ENCODE data around the gene CEP95. TPM values are rescaled to one million over a fixed set of nuclear protein-coding genes. Genes with fewer than 3 reads are reported as not detected.
"Not testable (repeated sequence)": the region's sequence is repeated elsewhere in the genome, so short reads cannot be mapped to it uniquely, and the experiment has no call there.

CEP95 gene, protein sequence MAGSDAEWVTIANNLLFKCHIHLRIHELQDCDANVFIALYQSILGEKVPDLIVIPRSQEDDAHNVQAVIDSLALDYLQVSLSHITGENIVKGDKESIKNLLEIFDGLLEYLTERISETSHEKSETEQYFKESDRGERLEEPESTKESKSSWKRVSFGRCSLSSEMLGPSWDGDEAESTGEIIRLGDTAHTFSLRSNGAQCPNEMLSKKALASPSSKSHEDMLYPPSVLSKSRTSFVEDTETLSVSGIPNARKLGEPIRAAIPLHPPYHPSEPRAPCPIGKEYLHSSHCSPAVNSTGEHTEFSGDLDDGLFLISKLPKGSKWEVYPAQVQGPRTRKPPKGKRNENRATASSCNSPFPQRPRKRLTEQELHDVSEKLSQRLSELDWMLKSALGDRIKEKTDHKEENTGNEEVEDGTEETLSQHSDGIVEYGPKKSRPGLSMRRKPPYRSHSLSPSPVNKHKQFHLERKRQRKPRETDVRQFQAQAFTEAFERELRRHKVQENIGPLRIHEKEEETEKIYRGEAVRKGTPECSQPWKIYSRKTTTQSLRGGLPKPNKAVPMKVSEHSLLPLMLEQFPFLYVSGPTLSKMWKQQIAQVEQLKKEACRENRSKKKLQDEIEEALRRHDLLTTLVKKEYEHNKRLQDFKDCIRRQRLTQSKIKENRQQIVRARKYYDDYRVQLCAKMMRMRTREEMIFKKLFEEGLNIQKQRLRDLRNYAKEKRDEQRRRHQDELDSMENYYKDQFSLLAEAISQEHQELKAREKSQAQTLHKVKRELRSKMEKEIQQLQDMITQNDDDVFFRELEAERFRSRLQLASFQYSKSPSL
- 13.6 and 15.7 TPM in 2 replicates for total RNA-seq

DNA sequence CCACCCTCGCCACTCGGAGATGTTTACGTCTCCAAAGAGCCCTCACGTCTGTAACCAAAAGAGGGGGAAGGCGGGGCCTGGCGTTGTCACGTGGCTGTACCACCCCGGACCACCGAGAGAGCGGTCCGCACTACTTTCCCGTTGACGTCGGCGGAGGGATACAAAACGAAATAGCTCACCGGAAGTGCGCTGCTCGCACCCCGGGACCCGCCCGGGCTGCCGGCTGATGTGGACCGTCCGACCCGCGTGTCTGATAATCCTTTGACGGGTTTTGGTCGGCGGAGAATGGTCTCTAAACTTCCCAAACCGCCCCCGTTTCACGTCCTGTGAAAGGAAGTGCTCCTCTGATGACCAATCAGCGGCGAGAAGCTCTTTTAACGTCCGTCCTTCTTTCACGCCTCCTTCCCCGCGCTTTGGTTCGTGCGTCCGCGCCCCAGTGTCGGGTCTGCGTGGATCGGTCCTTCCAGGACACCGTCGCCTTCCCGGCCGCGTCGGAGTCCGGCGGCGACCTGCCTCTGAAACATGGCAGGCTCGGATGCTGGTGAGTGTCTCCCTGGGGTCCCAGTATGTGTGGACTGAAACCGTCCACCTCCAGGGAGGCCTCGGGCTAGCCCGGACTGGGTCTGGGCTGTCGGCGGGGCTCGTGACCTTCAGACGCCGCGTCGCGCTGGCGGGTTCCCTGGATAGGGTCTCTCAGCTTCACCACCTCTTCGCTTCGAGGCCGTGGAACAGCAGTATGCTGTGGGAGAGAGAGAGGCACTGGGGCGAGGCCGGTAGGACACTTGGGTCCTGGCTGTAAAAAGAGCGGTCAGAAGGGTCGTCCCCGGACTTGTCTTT is at the start of gene CEP95:
Gene CEP95, plus strand, starts transcription at position 402 of the 837 bp plus-strand sequence. Its CDS starts 121 bp downstream, at position 523.
- peak; percentile 95 for DNase-seq (ENCODE audit: low read depth, low spot score)

DNA sequence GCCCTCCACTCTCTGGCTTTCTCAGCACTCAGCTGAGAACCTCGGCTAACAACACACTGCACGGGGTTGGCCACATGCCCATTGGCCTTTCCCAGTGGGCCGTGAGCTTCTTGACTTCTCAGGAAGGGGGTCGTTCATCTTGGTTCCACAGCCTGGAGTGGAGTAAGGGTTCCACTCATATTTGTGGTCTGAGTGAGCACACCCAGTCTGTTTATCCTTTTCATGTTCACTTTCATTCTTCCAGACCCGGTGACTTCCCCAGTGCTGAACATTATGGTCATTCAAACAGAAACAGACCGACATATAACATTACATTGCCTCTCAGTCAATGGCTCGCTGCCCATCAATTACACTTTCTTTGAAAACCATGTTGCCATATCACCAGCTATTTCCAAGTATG is 49.6 kb upstream of the CEP95 start:
- DNase-seq (ENCODE audit: low read depth, low spot score), result no peak

DNA sequence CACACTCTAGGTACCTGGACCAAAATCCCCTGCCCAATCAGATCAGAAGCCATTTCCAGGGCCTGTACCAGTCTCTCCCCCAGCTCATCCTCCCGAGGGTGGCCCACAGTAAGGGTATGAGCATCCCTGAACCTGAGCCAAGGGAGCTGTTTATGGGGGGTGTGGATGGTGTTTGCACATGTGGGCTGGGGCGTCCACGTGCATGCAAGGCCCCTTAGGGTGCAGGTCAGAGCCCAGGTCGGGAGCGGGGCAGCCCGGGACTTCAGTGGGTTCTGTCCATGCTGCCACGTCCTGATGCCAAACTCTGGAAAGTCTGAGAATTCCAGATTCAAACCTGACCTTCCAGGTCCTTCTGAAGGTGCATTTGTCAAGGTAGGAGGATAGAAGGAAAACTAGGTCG is 48.0 kb upstream of the CEP95 start:
- DNase-seq (ENCODE audit: low read depth, low spot score), result no peak

DNA sequence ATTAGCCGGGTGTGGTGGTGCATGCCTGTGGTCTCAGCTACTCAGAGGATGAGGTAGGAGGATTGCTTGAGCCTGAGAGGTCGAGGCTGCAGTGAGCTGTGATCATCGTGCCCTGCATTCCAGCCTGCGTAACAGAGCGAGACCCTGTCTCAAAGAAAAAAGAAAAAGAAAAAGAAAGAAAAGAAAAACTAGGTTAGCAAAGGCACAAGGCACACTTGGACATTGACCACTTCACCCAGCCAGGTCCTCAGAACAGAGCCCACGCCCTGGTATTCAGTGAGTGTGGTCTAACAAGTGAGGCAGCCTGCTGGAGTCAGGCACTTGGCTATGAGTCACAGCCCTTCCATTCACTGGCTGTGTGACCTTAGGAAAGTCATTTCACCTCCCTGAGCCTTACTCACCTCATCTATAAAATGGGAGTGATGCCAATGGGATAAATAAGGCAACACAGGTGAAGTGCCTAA is 47.5 kb upstream of the CEP95 start:
- no peak for DNase-seq (ENCODE audit: low read depth, low spot score)

DNA sequence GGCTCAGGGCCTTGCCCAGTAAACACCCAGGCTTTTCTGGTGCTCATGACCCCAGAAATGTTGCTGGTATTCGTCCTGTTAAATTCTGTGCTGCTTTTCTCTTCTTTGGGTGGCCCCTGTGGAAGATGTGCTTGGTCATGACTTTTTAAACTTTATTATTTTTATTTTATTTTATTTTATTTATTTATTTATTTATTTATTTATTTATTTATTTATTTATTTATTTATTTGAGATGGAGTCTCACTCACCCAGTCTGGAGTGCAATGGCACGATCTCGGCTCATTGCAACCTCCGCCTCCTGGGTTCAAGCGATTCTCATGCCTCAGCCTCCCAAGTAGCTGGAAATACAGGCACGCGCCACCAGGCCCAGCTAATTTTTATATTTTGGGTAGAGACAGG is 47.0 kb upstream of the CEP95 start:
- DNase-seq (ENCODE audit: low read depth, low spot score), result not testable (repeated sequence)

DNA sequence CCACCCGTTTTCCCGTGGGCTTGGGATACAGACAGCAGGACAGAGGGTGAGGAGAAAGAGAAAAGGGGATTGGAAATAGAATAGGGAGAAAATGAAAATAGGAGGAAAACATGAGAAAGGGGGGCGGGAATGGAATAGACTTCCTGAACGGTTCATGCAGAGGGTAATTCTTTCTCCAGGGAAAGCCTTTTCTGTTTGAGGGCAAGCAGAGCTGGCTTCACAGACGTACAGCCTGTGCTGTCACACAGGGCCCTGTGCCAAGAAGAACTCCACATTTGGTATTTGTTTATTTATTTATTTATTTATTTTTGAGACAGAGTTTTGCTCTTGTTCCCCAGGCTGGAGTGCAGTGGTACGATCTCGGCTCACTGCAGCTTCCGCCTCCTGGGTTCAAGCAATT is 45.8 kb upstream of the CEP95 start:
- no peak for DNase-seq (ENCODE audit: low read depth, low spot score)

DNA sequence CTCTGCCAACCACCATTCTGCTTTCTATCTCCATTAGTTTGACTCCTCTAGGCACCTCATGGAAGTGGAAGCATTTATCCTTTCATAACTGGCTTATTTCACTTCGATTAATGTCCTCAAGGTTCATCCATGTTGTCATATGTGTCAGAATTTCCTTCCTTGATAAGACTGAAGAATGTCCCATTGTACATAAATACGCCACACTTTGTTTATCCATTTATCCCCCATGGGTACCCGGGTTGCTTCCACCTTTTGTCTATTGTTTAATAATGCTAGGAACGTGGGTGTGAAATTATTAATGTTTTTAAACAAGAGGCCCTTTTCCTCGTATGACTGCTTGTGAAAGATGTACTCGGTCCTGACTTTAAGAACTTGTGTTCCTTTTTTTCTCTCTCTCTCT is 45.0 kb upstream of the CEP95 start:
- DNase-seq (ENCODE audit: low read depth, low spot score), result peak; percentile 40

DNA sequence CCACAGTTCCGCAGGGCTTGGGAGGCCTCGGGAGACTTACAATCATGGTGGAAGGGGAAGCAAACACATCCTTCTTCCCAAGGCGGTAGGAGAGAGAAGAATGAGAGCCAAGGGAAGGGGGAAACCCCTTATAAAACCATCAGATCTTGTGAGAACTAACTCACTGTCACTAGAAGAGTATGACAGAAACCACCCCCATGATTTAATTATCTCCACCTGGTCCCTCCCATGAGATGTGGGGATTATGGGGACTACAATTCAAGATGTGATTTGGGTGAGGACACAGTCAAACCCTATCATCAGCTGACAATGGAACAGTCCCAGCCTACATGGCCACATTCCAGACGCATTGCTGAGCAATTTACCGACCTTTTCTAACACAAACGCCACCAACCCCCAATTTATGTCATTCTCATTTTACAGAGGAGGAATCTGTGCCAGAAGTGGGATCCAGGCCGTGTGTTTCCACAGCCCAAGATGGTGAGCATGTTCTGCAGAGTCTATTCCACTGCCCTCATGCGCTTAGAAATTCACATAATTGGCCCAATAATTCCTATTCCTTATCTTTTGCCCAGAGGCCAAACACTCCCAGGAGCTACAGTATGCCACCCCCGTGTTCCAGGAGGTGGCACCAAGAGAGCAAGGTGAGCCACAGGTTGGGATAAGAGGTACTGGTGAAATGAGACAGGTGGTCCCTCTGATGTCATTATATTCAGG is 40.6 kb upstream of the CEP95 start:
- no peak for DNase-seq (ENCODE audit: low read depth, low spot score)

DNA sequence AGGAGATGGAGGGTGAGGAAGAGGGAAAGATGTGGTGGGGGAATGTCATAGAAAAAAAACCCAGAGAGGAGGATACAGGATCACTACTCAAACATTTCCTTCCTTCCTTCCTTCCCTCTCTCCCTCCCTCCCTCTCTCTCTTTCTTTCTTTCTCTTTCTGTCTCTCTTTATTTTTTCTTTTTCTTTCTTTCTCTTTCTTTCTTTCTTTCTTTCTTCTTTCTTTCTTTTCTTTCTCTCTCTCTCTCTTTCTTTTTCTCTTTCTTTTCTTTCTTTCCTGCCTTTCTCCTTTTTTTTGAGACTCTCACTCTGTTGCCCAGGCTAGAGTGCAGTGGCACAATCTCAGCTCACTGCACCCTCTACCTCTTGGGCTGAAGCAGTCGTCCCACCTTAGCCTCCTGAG is 39.9 kb upstream of the CEP95 start:
- not testable (repeated sequence) for DNase-seq (ENCODE audit: low read depth, low spot score)

DNA sequence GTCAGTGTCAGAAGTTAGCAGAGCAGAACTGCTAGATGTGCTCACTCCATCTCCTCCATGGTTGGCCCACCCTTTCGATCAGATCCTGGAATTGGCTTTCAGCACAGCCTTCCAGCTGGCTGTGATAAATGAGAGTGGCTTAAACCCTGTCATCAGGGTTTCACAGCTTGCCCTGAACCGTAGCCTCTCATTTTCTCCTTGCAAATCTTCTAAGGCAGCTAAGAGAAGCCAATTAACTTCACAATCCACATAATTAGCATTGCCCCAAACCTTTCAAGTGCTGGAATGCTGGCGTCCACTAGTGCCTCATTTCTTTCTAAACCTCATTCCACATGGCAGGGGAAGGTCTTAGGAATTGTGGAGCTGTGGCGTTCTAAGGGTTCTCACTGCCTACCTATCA is 36.2 kb upstream of the CEP95 start:
- DNase-seq (ENCODE audit: low read depth, low spot score), result no peak

DNA sequence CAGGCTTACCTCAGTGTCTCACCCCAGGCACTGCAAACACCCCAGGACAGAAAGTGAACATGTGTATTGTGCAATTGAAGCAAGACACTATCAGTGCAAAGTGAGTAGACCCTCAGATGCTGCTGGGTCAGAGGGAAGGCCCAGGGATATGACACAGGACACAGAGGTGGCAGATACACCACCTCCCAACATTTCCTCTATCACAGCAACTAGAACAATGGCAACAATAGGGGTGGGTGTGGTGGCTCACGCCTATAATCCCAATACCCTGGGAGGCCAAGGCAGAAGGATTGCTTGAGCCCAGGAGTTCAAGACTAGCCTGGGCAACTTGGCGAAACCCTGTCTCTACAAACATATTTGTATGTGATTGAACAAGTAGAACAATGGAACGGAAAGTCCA is 35.3 kb upstream of the CEP95 start:
- no peak for DNase-seq (ENCODE audit: low read depth, low spot score)

DNA sequence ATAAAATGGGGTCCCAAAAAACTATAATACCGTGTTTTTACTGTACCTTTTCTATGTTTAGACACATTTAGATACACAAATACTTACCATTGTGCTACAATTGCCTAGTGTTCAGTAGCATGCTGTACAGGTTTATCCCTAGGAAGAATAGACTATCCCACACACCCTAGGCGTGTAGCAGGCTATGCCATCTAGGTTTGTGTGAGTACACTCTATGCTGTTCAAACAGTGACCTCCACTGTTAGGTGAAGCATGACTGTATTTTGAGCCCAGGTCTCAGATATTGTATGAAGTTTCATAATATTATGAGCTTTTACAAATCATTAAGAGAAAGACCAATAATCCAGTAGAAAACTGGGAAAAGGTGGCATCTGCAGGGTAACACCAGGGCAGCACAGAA is 34.2 kb upstream of the CEP95 start:
- no peak for DNase-seq (ENCODE audit: low read depth, low spot score)

DNA sequence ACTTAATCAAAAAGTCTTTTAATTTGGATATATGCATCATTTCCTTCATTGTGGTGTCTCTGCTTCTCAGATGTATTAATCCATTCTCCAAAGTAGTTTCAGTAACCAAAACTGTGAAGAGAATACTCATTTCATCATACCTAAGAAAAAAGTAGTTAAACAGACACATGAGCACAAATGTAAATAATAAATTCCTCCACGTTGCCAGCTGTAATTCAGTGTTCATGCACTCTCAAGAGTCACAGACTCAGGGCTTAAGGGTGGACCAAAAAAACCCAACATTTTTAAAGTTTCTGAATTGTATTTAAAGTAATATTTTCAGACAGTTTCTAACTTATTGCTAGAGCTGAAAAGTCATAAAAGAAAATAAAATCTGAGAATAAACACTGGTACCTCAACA is 28.9 kb upstream of the CEP95 start:
- DNase-seq (ENCODE audit: low read depth, low spot score), result no peak

DNA sequence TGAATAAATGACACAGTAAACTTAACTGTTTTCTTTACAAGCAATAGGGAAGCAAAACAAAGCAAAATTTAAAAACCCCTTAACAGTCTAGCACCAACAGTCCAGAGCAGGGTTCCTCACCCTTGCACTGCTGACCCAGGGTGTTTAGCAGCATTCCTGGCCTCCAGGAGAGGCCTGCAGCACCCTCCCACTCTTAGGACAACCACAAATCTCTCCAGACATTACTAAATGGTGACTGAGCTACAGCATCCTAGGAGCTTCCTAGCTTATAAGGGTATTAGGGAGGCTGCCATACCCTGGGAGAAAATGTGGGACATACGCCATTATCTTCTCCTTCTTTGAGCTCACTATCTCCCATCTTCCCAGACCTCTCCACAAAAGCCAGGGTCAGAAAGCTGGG is 25.8 kb upstream of the CEP95 start:
- DNase-seq (ENCODE audit: low read depth, low spot score), result no peak

DNA sequence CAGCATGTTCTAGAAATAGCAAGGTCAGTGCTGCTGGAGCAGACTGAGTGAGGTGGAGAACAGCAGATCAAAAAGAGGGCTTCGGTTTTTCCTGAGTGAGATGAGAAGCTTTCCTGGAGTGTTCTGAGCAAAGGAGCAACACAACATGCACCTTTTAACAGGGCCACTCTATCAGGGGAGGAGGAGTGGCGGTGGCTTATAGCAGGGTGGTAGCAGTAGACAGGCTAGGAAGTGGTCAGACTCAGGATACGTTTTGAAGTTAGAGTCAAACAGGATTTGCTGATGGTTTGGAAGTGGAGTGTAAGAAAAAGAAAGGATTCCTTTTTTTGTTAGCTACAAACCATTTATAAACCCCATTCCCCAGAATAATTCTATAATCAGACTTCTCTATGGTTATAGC is 22.4 kb upstream of the CEP95 start:
- DNase-seq (ENCODE audit: low read depth, low spot score), result no peak

DNA sequence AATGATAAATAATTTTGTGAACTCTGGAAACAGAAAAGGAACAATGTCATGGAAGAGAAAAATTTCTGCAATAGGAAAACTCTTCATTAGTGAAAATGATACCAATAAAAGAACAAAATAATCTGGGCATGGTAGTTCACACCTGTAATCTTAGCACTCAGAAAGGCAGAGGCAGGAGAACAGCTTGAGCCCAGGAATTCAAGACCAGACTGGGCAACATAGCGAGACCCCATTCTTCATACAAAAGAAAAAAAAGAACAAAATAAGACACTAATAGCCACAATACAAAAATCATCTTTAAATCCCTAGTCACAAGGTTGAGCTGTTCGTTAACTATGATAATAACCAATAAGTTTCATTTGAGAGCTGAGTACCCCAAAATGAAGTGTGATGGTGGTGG is 18.5 kb upstream of the CEP95 start:
- no peak for DNase-seq (ENCODE audit: low read depth, low spot score)

DNA sequence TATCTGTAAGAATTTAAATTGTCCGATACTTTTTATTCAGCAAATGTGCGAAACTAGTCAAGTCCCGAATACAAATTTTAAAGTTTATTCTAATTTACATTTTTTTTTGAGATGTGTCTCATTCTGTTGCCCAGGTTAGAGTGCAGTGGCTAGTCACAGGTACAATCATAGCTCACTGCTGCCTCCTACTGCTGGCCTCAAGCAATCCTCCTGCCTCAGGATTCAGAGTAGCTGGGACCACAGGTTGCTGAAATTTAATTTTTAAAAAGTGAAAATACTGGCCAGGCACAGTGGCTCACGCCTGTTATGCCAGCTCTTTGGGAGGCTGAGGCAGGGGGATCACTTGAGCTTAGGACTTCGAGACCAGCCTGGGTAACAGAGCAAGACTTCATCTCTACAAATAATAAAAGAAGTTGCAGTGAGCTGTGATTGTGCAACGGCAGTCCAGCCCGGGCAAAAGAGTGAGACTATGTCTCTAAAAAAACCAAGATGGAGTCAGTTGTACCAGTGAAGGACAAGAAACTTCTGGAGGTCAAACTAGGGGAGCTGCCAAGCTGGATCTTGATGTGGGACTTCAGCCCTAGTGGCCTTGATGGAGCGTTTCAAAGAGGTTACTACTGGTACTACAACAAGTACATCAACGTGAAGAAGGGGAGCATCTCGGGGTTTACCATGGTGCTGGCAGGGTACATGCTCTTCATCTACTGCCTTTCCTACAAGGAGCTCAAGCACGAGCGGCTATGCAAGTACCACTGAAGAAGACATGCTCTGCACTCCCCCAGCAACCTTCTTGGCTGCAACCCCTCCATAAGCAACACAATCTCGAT is 15.5 kb upstream of the CEP95 start:
- no peak for DNase-seq (ENCODE audit: low read depth, low spot score)

DNA sequence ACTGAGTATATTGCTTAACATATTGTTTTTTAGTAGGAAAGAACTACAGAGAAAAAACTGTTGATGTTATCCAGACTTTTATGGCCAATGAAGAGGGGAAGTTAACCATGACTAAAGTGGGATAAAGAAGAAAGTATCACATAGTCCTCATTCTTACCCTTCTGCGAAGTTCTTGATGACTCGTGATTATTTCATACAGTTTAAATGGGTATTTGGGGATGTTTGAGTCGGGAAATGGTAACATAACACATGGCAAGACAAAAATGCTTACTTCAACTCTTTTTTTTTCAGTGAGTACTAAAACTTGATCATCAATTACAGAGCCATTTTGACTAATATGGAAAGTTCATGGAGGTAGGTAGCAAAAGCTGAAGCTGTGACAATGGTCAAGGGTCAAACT is 14.8 kb upstream of the CEP95 start:
- DNase-seq (ENCODE audit: low read depth, low spot score), result no peak

DNA sequence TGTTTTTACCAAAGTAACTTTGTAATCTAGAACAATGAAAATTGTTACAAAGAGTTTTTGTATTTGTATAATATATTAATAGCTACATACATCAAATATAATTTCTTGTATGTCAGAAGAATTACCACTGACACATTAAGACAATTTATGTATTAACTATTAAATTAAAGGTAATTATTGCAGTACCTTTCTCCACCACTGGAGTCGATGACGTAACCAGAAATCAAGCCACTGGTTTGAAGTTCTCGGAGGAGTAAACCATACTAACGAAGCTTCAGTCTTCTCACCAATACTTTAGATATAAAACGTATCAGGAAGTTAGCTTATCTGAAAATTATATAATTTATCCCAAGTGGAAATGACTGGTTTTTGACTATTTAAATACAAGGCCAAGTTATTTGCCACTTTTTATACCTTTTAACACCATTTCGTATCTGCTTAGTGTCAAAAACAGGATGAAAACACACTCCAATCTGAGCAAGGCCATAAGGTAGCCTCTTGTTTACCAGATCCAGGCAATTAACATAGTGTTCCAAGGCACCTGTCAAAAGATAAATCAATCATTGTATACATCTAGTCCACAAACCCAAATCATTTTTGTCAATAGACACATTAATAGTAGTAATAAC is 14.2 kb upstream of the CEP95 start:
- DNase-seq (ENCODE audit: low read depth, low spot score), result no peak

DNA sequence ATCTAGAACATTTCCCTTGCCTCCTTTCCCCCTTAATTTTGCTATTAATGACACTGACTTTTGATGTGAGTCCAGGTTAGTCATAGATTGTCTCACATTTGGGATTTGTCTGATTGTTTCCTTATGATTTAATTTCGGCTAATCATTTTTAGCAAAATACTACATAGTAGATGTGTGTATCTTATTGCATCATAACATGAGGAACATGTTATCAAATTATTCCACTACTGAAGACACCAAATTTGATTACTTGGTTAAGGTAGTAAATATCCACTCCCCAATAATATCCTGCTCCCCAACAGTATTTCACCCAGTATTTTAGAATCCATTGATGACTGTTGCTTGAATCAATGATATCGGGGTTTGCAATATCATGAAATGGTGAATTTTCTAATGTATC is 12.7 kb upstream of the CEP95 start:
- no peak for DNase-seq (ENCODE audit: low read depth, low spot score)

Data from pulmonary artery endothelial cell (primary cell).